A172 (cell line): ENCODE measurements around the gene SRL. TPM values are rescaled to one million over a fixed set of nuclear protein-coding genes. Genes with fewer than 3 reads are reported as not detected.
"Not testable (repeated sequence)": the region's sequence is repeated elsewhere in the genome, so short reads cannot be mapped to it uniquely, and the experiment has no call there.

Experiments used
- DNase-seq: peaks from one replicate; pipeline ENCODE4 v3.0.0-alpha.2; 2015; ENCODE audit warnings: low spot score
- total RNA-seq: library from RNA; depleted of rRNA; stranded (reverse); fragments of >200 nt; shearing (Covaris generic); gene quantifications from 2 replicates; pipeline ENCODE4 v1.2.3, GENCODE V29; 2014

SRL gene
- total RNA-seq, 1 experiment from 2014 or later, result not detected

DNA sequence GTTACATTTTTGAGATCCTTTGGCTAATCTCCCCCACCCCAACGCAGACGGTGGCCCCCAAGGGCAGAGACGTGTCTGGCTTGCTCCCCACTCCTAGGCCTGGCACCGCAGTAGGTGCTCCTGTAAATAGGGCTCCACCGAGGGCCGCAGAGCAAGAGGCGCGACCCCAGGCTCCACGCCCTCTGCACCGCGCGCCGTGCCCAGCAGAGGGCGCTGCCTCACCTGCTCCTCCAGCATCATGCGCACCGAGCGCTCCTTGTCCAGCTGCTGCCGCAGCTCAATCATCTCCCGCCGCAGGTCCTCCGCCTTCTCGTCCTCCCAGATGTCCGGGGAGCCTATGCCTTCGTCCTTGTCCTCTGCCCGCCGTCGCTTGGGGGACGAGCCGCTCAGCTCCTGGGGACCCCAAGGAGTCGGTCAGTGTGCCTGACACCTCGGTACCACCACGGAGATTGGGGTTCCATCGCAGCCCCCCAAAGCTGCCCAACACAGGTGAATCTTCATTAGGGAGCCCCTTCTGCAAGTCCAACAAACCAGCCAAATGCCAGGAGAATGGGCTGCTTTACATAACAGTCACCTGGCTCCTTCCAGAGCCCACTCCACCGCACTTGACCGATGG, 19.8 kb upstream of the SRL start:
- DNase-seq, result no peak

- no peak for DNase-seq
These were observed 18.5 kb upstream of the SRL start for GRCh38 chr16:4260360-4260759.

DNA sequence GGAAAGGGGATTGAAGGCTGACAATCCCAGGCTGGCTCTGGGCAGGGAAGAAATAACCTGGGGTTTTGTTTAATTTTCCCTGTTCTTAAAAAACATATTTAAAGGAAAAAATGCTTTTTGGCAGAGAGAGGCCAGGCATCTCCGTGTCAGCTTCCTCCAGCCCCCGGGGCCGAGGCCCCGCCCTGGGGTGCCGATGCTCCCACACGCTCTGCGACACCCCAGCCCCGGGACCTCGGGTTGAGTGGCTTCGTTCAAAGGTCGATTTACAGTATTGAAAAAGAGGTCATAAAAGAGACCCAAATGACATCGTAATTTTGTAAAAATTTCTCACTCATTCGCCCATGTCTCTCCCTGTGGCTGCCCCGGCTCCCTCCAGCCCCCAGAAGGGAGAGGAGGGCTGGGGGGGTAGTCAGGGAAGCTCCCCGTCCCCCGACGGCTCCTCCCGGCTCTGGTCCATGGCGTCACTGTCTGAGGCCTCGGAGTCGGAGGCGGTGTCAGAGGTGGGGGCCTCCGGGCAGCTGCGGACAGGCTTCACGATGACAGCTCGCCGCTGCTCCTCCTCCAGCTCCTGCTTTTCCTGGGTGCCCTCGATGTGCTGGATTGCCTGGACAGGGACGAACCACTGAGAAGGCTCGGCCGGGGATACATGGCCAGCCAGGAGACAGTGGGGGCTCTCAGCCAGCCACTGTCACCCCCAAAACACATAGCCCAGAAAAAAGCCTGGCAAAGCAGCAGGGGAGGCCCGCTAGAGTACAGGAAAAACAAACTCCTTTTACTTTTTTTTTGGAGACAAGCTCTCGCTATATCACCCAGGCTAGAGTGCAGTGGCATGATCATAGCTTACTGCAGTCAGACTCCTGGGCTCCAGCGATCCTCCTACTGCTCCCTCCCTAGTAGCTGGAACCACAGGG, 16.0 kb upstream of the SRL start:
- no peak for DNase-seq

DNA sequence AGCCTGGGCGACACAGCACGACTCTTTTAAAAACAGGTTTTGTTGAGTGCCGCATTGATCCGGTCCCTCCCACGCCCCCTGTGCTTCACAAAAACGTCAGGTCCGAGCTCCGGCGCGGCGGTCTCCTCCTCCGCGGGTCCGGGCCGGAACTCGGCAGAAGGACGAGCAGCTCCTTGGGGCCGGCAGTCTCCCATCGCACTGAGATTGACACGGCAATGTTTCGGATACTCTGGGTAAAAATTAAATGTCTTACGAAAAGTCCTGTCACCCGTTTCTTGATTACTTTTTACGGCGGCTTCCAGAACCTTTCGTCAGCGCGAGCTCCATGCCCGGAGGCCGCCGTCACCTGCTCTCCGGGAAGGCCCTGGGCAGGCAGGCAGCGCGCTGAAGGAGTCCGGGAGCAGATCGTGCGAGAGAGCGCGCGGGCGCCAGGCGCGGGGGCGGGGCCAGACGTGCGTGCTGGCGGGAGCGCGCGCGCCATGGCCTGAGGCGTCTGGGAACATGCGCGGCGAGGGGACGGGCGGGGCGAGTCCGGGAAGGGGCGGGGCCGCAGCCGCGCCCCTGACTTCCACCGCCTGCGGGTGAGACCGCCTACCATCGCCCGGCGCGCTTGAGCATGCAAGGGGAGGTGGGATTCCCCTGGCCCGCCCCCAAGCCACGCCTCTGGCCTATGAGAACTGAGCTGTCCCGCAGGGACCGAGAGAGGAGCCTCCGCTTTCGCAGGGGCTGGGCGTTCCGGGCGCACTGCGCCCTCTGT, 11.7 kb upstream of the SRL start:
- peak; percentile 99 for DNase-seq

GRCh38 chr16:4253012-4253393, 11.1 kb upstream of the SRL start:
- not testable (repeated sequence) for DNase-seq

- no peak for DNase-seq
These were observed 7.8 kb upstream of the SRL start for GRCh38 chr16:4249530-4250308.

GRCh38 chr16:4247460-4247784, 5.5 kb upstream of the SRL start:
- DNase-seq, result no peak

GRCh38 chr16:4246777-4247459, 5.0 kb upstream of the SRL start:
- no peak for DNase-seq

- DNase-seq, result no peak
These were observed 3.4 kb upstream of the SRL start for GRCh38 chr16:4245077-4245791.

DNA sequence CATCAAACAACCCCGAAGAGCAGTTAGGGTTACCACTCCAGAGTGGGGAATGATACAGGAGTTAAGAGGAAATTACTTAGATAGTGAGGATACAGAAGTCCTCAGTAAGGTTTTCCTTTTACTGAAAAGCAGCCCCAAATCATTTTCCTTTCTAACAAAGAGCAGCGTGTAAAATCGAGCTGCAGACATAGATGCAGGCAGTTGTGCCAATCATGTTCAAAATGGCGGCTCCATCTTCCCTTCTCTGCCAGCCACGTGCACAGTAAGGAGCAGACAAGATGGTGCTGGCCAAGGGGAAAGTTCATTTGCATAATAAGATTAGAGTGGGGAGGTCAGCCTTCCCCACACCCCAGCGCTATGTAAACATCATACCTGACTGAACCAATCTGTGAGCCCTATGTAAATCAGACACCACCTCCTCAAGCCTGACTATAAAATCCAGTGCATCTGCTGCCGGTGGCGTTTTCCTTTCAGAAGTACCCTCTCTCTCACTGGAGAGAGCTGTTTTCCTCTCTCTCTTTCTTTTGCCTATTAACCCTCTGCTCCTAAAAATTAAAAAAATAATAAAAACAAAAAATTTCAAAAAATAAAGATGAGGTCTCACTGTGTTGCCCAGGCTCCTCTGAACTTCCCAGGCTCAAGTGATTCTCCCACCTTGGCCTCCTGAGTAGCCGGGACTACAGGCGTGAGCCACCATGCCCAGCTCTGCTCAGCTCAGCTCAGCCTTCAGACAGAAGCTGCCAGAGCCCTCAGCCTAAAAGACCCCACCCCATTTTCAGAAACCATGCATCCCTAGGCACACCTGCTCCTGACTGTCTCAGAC, 2.6 kb upstream of the SRL start:
- no peak for DNase-seq

DNA sequence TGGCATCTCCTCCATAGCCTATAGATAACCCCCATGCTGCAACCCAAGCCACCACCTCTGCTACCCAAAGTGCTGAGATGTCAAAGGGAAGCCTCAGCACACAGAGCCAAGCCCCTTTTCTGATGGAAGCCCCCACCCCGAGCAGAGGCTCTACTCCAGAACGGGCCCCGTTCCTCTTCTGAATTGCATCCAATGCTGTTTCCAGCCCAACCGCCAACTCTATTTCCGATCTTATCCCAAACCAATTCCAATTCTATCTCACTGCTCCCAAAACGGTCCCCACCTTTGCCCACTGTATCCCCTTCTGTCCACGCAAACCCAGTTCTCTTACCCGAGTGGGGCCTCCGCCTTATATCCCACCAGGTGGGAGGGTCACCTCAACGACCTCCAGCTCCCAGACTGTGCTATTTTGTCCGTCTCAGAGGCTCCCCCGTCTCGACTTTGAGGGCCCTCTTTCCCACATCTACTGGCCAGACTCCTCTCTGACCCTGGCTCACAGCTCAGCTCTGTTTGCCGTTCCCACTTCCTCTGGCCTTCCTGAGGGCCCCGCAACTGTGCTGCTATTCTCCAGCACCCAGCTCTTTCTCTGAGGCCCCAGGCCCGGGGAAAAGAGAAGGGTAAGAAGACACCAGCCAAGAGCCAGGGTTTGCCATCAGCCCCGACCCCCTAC, 487 bp downstream of the SRL start:
- DNase-seq, result no peak

- DNase-seq, result no peak
These were observed 1.3 kb downstream of the SRL start for GRCh38 chr16:4240624-4241023.

DNA sequence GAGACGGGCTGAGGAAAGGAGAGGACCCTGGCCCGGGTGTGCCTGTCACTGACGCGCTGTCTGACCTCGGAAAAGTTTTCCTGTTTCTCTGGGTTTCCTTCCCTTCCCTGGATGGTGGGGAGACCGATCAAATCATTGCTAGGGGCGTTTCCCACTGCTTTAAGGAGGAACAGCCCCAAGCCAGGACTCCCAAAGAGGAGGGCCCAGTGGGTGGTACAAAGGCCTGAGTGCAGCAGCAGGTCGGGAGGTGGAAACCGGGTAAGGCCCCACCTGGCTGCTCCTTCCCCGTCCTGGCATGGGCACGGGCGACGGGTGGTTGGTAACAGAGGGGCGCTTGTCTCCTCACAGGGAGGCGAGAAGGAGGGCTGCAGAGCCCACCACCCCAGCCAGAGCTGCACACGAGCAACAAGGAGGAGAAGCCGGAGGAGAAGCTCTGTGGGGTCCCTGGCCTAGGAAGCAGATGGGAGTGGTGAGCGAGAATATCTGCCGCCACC, 2.2 kb downstream of the SRL start:
- DNase-seq, result no peak

DNA sequence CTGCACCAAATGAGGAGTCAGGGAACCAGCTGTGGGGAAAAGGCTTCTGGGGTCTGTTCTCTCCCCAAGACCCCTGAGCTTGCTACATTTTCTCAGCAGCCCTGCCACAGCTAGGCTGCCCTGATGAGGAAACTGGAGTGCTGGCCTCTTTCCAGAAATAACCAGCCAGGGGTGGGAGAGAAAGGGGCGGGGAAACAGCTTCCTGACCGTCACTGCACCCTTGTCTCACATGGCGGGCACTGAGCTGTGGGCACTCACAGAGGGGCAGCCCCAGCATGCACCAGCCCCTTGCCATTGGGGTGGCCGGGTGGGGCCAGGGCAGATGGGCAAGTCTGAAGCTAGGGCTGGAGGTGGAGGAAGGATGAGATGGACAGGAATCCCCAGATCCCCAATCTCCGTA, 2.9 kb downstream of the SRL start:
- no peak for DNase-seq

DNA sequence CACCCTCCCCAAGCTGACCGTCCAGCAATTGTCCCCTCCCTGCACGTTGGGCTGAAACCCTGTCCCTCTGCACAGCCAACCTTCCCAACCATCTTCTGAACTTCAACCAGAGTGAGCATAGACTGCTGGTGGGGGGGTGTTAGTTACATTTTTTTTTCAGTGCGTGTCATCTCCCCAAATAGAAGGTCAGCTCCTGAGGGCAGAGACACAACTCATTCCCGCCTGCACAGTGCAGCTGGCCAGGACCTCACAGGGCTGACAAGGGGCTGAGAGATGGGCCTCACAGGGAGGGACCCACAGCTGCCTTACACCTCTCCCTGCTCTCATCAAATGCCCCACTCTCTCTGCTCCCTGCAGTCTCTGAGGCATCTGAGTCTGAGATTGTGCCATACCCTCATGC, 8.4 kb downstream of the SRL start:
- DNase-seq, result no peak

GRCh38 chr16:4232541-4233386, 9.1 kb downstream of the SRL start:
- no peak for DNase-seq

- no peak for DNase-seq
These were observed 10.0 kb downstream of the SRL start for GRCh38 chr16:4231886-4232285.

- no peak for DNase-seq
These were observed 10.5 kb downstream of the SRL start for GRCh38 chr16:4231367-4231766.
